Omental fat pad (tissue), 4 donors: ENCODE results near the gene ACAP3. TPM values are rescaled to one million over a fixed set of nuclear protein-coding genes. Genes with fewer than 3 reads are reported as not detected.

ENCODE experiments used
- ATAC-seq: fragments of 150-250 bp; one replicate; pipeline ENCODE4 v1.9.1; 2016; ENCODE audit warnings: mild to moderate bottlenecking, moderate library complexity; ENCODE audit not compliant: low FRiP score
- DNase-seq: peaks from one replicate; pipeline ENCODE4 v3.0.0-alpha.2; 2019; ENCODE audit warnings: low spot score
- CTCF ChIP-seq, 3 donors: fragments of 450-650 bp; IDR thresholded peaks; one replicate each; pipeline ENCODE4 v1.5.1; 2016 to 2017; ENCODE audit warnings: antibody characterized with exemption in 3 of 3, mild to moderate bottlenecking in 3 of 3, moderate library complexity in 2 of 3
- total RNA-seq, 4 donors: library from RNA; depleted of rRNA; stranded (reverse); fragments of >200 nt; gene quantifications; one replicate each; pipeline ENCODE4 v1.1.0, GENCODE V29; 2016

Gene ACAP3
- total RNA-seq, 4 donors from 2014 or later: 19.2 to 41.8 (median 38.1) TPM

DNA sequence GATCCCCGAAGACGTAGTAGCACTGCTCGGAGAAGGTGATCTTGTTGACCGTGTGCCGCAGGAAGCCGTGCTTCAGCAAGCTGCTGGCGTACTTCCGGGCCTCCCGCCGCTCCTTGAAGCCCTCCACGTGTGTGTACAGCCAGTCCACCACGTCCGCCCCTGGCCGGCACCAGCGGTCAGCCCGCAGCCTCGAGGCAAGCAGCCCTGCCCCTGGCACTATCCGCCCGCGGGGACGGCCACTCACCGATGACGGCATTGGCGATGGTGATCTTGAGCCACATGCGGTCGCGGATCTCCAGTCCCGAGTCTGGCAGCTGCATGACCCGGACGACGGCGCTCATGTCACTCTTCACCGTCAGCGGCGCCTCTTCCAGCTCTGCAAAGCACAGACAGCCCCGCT is 30.5 kb upstream of the ACAP3 start:
- no peak for TF ChIP-seq CTCF (IDR thresholded peaks at IDR 0.05)
- DNase-seq (no peak), ATAC-seq (no peak)

GRCh38 chr1:1337793-1338147 is 30.0 kb upstream of the ACAP3 start:
- no peak for DNase-seq
- ATAC-seq: no peak
- no peak for TF ChIP-seq CTCF (IDR thresholded peaks at IDR 0.05)

DNA sequence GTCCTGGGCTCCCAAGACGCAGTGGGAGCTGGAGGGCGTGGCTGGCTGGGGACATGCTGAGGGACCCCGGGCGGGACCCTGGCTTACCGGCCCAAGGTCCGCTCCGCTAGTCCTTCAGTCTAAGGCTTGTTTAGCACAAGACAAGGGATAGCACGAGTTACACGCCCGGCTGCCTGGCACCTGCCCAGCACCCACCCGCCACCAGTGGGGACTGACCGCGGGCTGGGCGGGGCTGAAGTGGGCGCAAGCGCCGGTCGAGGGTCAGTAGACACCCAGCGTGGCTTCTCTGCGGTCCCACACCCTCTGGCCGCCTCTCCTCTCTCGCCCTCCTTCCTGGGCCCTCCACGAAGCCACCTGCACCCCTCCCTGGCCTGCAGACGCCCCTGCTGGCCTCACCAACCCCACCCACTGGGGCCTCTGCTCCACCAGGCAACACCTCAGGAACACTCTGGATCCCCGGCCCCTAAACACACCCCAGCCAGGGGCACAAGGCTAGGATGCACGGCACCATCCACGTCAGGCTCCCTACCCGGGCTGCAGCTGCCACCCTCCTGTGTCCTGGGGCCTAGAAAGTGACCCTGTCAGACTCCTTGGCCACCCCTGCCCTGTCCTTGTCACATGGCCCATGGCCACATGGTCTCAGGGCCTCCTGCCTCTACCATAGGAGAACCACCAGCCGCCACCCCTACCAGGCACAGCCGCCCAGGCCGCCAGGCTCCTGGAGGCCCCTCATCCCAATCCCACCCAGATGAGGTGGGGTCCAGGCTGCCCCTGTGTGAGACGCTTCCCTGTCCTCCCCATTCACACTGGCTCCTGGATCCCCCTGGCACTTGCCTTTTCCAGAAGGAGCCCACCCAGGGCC is 29.4 kb upstream of the ACAP3 start:
- ATAC-seq (no peak), DNase-seq (no peak)
- no peak for TF ChIP-seq CTCF (IDR thresholded peaks at IDR 0.05)

GRCh38 chr1:1336446-1336845 is 28.7 kb upstream of the ACAP3 start:
- no peak for DNase-seq
- ATAC-seq: no peak
- TF ChIP-seq CTCF (IDR thresholded peaks at IDR 0.05): no peak

DNA sequence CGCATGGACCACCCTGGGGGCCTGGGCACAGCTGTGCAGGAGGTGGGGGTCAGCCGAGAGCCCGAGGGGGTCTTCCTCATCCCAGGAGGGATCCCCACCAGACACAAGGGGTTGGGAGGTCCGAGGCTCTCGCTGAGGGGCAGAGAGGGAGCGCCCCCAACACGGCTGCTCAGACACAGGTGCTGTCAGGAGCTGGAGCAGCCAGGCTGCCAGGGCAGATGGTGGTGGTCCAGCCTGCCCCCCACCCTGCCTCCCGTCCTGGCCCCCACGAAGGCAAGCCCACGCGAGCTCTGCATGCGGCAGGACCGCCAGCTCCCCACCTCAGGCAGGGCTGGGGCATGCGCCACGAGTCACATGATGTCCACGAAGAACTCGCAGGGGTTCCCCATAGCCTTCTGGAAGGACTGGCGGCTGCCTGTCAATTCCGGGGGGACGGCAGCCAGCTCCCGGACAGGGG is 28.1 kb upstream of the ACAP3 start:
- DNase-seq (no peak), ATAC-seq (no peak)
- TF ChIP-seq CTCF (IDR thresholded peaks at IDR 0.05): no peak

GRCh38 chr1:1335283-1335682 is 27.6 kb upstream of the ACAP3 start:
- ATAC-seq (no peak), DNase-seq (no peak)
- no peak for TF ChIP-seq CTCF (IDR thresholded peaks at IDR 0.05)

DNA sequence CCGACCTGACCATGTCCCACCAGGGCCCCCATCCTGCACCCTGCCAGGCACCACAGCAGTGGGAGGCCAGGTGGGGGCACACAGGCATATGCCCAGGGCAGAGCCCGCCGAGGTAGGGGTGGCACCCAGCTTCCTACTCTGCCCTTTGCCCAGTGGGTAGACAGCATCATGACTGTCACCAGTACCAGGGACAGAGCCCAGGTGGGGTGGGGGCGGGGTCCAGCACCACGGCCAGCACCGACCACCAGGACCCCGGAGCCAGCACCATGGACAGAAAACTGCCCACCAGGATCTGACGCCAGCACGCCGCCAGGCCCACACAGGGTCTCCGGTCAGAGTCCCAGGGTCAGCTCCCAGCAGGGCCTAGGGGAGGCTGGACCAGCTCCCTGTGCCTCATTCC is 27.1 kb upstream of the ACAP3 start:
- no peak for TF ChIP-seq CTCF (IDR thresholded peaks at IDR 0.05)
- no peak for ATAC-seq
- DNase-seq: no peak
